Prostate gland (tissue), 2 donors: Measurements from ENCODE around the gene RALGDS.

Experiments
- POLR2A ChIP-seq: fragments of 450-650 bp; IDR thresholded peaks from one replicate; pipeline ENCODE4 v1.6.1; 2016; ENCODE audit warnings: antibody characterized with exemption, mild to moderate bottlenecking
- POLR2AphosphoS5 ChIP-seq: sonication (generic); formaldehyde crosslinking; IDR thresholded peaks from one replicate; pipeline ENCODE4 v1.6.1; 2017; ENCODE audit warnings: antibody characterized with exemption
- TF ChIP-seq, protein P1 (sequence below), 4 experiments: fragments of 200-600 bp in 2 of 4; fragments of 450-650 bp in 2 of 4; sonication (generic) in 2 of 4; IDR thresholded peaks; 1 replicate in 3 of 4; 2 replicates in 1 of 4; pipeline ENCODE4 v1.5.1; 2016 to 2019; ENCODE audit warnings: antibody characterized with exemption in 4 of 4, mild to moderate bottlenecking in 2 of 4, moderate library complexity in 2 of 4

DNA sequence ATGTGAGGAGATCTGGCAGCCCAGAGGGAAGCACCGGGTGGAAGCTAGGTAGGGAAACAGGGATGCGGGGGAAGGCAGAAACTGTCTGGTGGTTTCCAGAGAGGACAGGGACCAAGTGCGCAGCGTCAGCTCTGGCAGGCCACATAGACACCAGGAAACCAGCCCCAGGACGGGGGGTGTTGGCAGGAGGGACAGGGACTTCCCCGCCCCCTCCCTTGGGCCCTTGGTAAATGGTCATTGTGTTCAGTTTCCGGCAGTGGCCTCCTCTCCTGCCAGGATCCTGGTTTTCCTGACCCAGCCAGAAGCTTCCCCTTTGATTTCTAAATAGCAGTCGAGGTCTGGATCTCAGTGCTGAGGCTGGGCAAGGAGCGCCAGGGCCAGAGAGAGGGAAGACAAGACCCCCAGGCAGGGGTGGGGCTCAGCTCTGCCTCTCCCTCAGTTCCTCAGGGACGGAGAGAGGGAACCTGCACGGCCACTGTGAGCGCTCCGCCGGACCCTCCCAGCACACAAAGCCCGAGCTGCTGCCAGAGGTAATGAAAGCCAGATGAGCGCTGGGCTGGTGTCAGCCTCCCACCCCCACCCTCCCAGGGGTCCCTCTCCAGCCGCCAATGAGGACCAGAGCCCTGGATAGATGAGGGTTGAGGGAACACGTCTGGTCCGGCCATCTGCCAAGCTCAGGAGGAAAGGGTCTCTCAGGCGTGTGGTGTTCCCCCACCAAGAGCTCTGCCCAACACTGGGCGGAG, 1.8 kb downstream of the RALGDS start:
- TF ChIP-seq, protein P1, sequence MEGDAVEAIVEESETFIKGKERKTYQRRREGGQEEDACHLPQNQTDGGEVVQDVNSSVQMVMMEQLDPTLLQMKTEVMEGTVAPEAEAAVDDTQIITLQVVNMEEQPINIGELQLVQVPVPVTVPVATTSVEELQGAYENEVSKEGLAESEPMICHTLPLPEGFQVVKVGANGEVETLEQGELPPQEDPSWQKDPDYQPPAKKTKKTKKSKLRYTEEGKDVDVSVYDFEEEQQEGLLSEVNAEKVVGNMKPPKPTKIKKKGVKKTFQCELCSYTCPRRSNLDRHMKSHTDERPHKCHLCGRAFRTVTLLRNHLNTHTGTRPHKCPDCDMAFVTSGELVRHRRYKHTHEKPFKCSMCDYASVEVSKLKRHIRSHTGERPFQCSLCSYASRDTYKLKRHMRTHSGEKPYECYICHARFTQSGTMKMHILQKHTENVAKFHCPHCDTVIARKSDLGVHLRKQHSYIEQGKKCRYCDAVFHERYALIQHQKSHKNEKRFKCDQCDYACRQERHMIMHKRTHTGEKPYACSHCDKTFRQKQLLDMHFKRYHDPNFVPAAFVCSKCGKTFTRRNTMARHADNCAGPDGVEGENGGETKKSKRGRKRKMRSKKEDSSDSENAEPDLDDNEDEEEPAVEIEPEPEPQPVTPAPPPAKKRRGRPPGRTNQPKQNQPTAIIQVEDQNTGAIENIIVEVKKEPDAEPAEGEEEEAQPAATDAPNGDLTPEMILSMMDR (IDR thresholded peaks at IDR 0.05): no peak
- TF ChIP-seq POLR2A: peak; percentile 25
- TF ChIP-seq POLR2AphosphoS5: peak; percentile 32
